H1 (cell line): ENCODE data around the gene PDZD2. TPM values are rescaled to one million over a fixed set of nuclear protein-coding genes. Genes with fewer than 3 reads are reported as not detected.

Source experiments
- CTCF ChIA-PET: fragments of 300-600 bp; sonication (Branson Sonifier 250); formaldehyde crosslinking; loops from one replicate; lab custom pipeline; 2021; ENCODE audit not compliant: partially characterized antibody; lab: Charles Lee
- POLR2A ChIA-PET: fragments of 300-600 bp; sonication (Branson Sonifier 250); formaldehyde crosslinking; loops from one replicate; lab custom pipeline; 2021; ENCODE audit warnings: inconsistent platforms; ENCODE audit not compliant: partially characterized antibody; lab: Charles Lee
- DNase-seq, 2 experiments: peaks; one replicate each; pipeline versions ENCODE4 v3.0.0 to v3.0.0-alpha.2; 2010 to 2022; ENCODE audit warnings: low spot score in 2 of 2, low read depth in 1 of 2, mixed read lengths in 1 of 2
- FAIRE-seq: peaks from 2 replicates; lab custom pipeline; 2011; peaks lifted over from hg19 to GRCh38; lab: Jason Lieb, UNC
- H2AFZ ChIP-seq: 2 replicates; pipeline ENCODE4 v1.8.1; 2012; ENCODE audit warnings: low read length, inconsistent platforms
- H2AK5ac ChIP-seq: 2 replicates; pipeline ENCODE4 v1.6.1; 2013; ENCODE audit warnings: low read depth, low read length
- H2BK120ac ChIP-seq: replicated peaks from 2 replicates; pipeline ENCODE3; 2013; ENCODE audit warnings: low read depth, low read length, inconsistent platforms
- H2BK12ac ChIP-seq: 2 replicates; pipeline ENCODE4 v1.6.1; 2013; ENCODE audit warnings: low read depth, low read length
- H2BK15ac ChIP-seq: 2 replicates; pipeline ENCODE4 v1.6.1; 2013; ENCODE audit warnings: low read length
- H2BK20ac ChIP-seq: 2 replicates; pipeline ENCODE4 v1.6.1; 2013; ENCODE audit warnings: low read length
- H2BK5ac ChIP-seq: 2 replicates; pipeline ENCODE4 v1.6.1; 2013; ENCODE audit warnings: low read depth, low read length
- H3K14ac ChIP-seq: 2 replicates; pipeline ENCODE4 v1.6.1; 2013; ENCODE audit warnings: inconsistent platforms; ENCODE audit not compliant: insufficient read length
- H3K18ac ChIP-seq: 2 replicates; pipeline ENCODE4 v1.6.1; 2013; ENCODE audit warnings: low read length; ENCODE audit errors: extremely low read depth
- H3K23ac ChIP-seq: 2 replicates; pipeline ENCODE4 v1.6.1; 2013; ENCODE audit warnings: inconsistent platforms; ENCODE audit not compliant: insufficient read length
- H3K23me2 ChIP-seq: 2 replicates; pipeline ENCODE4 v1.6.1; 2013; ENCODE audit warnings: low read depth, low read length
- H3K27ac ChIP-seq: 2 replicates; pipeline ENCODE4 v1.6.1; 2011; ENCODE audit warnings: low read depth, low read length, inconsistent platforms
- H3K27me3 ChIP-seq, 4 experiments: replicated peaks in 1 of 4; 1 replicate in 1 of 4; 2 replicates in 3 of 4; pipeline versions ENCODE4 v1.6.1 to v1.8.1; 2011 to 2013; ENCODE audit warnings: low read length in 3 of 4, mild to moderate bottlenecking in 3 of 4, inconsistent platforms in 2 of 4, mixed read lengths in 2 of 4, moderate library complexity in 1 of 4; ENCODE audit not compliant: control insufficient read depth in 3 of 4, insufficient read depth in 3 of 4; ENCODE audit errors: extremely low read depth in 1 of 4
- H3K36me3 ChIP-seq, 4 experiments: 2 replicates each; pipeline versions ENCODE4 v1.6.1 to v1.8.1; 2011 to 2013; ENCODE audit warnings: mild to moderate bottlenecking in 4 of 4, low read length in 3 of 4, moderate library complexity in 2 of 4, control low read depth in 1 of 4, inconsistent platforms in 1 of 4; ENCODE audit not compliant: insufficient read depth in 4 of 4, control insufficient read depth in 2 of 4
- H3K4ac ChIP-seq: replicated peaks from 2 replicates; pipeline ENCODE3; 2013; ENCODE audit warnings: low read length, low read depth, mixed read lengths, inconsistent platforms; ENCODE audit not compliant: insufficient read length
- H3K4me1 ChIP-seq, 4 experiments: replicated peaks in 1 of 4; 1 replicate in 1 of 4; 2 replicates in 3 of 4; pipeline versions ENCODE4 v1.6.1 to v1.8.1; 2011 to 2013; ENCODE audit warnings: low read length in 3 of 4, inconsistent platforms in 2 of 4, mixed read lengths in 1 of 4; ENCODE audit not compliant: insufficient read depth in 4 of 4, control insufficient read depth in 3 of 4
- H3K4me2 ChIP-seq, 2 experiments: 2 replicates each; pipeline versions ENCODE4 v1.6.1 to v1.8.1; 2011 to 2013; ENCODE audit warnings: low read depth in 2 of 2, low read length in 2 of 2, control low read depth in 1 of 2, inconsistent platforms in 1 of 2, mild to moderate bottlenecking in 1 of 2; ENCODE audit not compliant: insufficient read depth in 1 of 2
- H3K4me3 ChIP-seq, 4 experiments: fragments of 200-600, 300-600 bp in 1 of 4; sonication (generic), shearing (Covaris generic), sonication (Bioruptor Twin) in 1 of 4; 2 replicates each; pipeline versions ENCODE4 v1.5.1 to v1.8.1; 2011 to 2016; ENCODE audit warnings: low read length in 4 of 4, low read depth in 3 of 4, control low read depth in 2 of 4, inconsistent platforms in 2 of 4, mild to moderate bottlenecking in 2 of 4, mixed read lengths in 1 of 4, moderate library complexity in 1 of 4; ENCODE audit not compliant: insufficient read depth in 2 of 4; ENCODE audit errors: extremely low read depth in 1 of 4
- H3K56ac ChIP-seq: replicated peaks from 2 replicates; pipeline ENCODE3; 2013; ENCODE audit warnings: low read depth, mild to moderate bottlenecking, mixed read lengths, low read length, inconsistent platforms; ENCODE audit not compliant: insufficient read length
- H3K79me1 ChIP-seq: 2 replicates; pipeline ENCODE4 v1.6.1; 2013; ENCODE audit warnings: low read depth, low read length, control low read depth
- H3K79me2 ChIP-seq, 2 experiments: 2 replicates each; pipeline versions ENCODE4 v1.6.1 to v1.8.1; 2012 to 2013; ENCODE audit warnings: low read length in 2 of 2, mild to moderate bottlenecking in 2 of 2, inconsistent platforms in 1 of 2; ENCODE audit not compliant: insufficient read depth in 2 of 2, control insufficient read depth in 1 of 2
- H3K9ac ChIP-seq, 4 experiments: replicated peaks in 1 of 4; 1 replicate in 1 of 4; 2 replicates in 3 of 4; pipeline versions ENCODE4 v1.6.1 to v1.8.1; 2011 to 2013; ENCODE audit warnings: low read depth in 3 of 4, low read length in 3 of 4, control low read depth in 2 of 4, mild to moderate bottlenecking in 2 of 4, moderate library complexity in 2 of 4, inconsistent platforms in 1 of 4; ENCODE audit errors: extremely low read depth in 1 of 4
- H3K9me3 ChIP-seq, 2 experiments: 2 replicates each; pipeline versions ENCODE4 v1.6.1 to v1.8.1; 2012 to 2013; ENCODE audit warnings: mild to moderate bottlenecking in 2 of 2, moderate library complexity in 2 of 2, control low read depth in 1 of 2, inconsistent platforms in 1 of 2, low read depth in 1 of 2, low read length in 1 of 2, mixed read lengths in 1 of 2; ENCODE audit not compliant: insufficient read depth in 2 of 2
- H4K20me1 ChIP-seq, 2 experiments: replicated peaks in 1 of 2; 2 replicates each; pipeline versions ENCODE3 to v1.8.1; 2011 to 2013; ENCODE audit warnings: inconsistent platforms in 2 of 2, low read length in 2 of 2, mild to moderate bottlenecking in 1 of 2; ENCODE audit not compliant: insufficient read depth in 2 of 2, control insufficient read depth in 1 of 2
- H4K5ac ChIP-seq: 2 replicates; pipeline ENCODE4 v1.6.1; 2013; ENCODE audit warnings: low read length, low read depth, mixed read lengths, inconsistent platforms; ENCODE audit not compliant: insufficient read length
- H4K8ac ChIP-seq: 2 replicates; pipeline ENCODE4 v1.8.0; 2013; ENCODE audit warnings: mild to moderate bottlenecking, moderate library complexity, low read length, inconsistent platforms; ENCODE audit not compliant: insufficient read depth; ENCODE audit errors: extremely low read depth
- H4K91ac ChIP-seq: replicated peaks from 2 replicates; pipeline ENCODE3; 2013; ENCODE audit warnings: low read length, mixed read lengths, inconsistent platforms; ENCODE audit not compliant: insufficient read length
- GTF2F1 ChIP-seq: IDR thresholded peaks from 2 replicates; pipeline ENCODE4 v1.6.1; 2012; ENCODE audit warnings: low read depth, low read length, improper control_type of control experiment, borderline replicate concordance
- HDAC2 ChIP-seq, 2 experiments: fragments of 300-600 bp in 1 of 2; sonication (generic) in 1 of 2; IDR thresholded peaks; 2 replicates each; pipeline ENCODE4 v1.6.1; 2011 to 2012; ENCODE audit warnings: low read depth in 2 of 2, low read length in 2 of 2, mild to moderate bottlenecking in 2 of 2, moderate library complexity in 2 of 2, borderline replicate concordance in 1 of 2, inconsistent platforms in 1 of 2
- SIRT6 ChIP-seq: IDR thresholded peaks from one replicate; pipeline ENCODE4 v1.7.1; 2012; ENCODE audit warnings: low read length, inconsistent platforms
- SIX5 ChIP-seq: IDR thresholded peaks from 2 replicates; pipeline ENCODE4 v1.6.1; 2011; ENCODE audit warnings: mild to moderate bottlenecking, low read depth, low read length
- ZNF274 ChIP-seq: IDR thresholded peaks from 2 replicates; pipeline ENCODE4 v1.7.0; 2012; ENCODE audit warnings: low read length, borderline replicate concordance; ENCODE audit errors: extremely low read depth
- WGBS, 2 experiments: shearing (Covaris generic) in 1 of 2; methylation state at CpG; one replicate each; pipeline versions ENCODE4 v1.1.6 to v1.1.7; 2013 to 2015; ENCODE audit warnings: low lambda C conversion rate in 2 of 2, mixed read lengths in 2 of 2, inconsistent platforms in 1 of 2, low coverage in 1 of 2, missing lambda C conversion rate in 1 of 2; ENCODE audit not compliant: insufficient replicate concordance in 2 of 2, insufficient coverage in 1 of 2, insufficient read length in 1 of 2; ENCODE audit errors: extremely low coverage in 1 of 2, missing lambda C conversion rate in 1 of 2; 5-methylcytosine and 5-hydroxymethylcytosine counted together
- polyA plus RNA-seq, 7 experiments: library from polyadenylated mRNA; depleted of rRNA in 3 of 7; stranded (reverse) in 5 of 7; unstranded in 2 of 7; fragments of >200 nt in 5 of 7; fragments of 200-250 nt in 2 of 7; gene quantifications; 1 replicate in 5 of 7; 2 replicates in 1 of 7; 4 replicates in 1 of 7; pipeline versions ENCODE4 v1.2.1 to v1.2.3, GENCODE V29; 2011 to 2013; ENCODE audit warnings: missing spikeins in 2 of 7, mixed read lengths in 2 of 7
- total RNA-seq: library from RNA; stranded (reverse); fragmentation: NEBNext Ultra II Directional; extraction: Animal tissue kit (Norgen Biotek cat#: 25700); gene quantifications from 2 replicates; pipeline ENCODE4 v1.2.1, GENCODE V29; 2021

PDZD2 gene
- total and polyA plus RNA-seq, 2 of the 8 experiments (the other 6 are each of a cell fraction or from before 2014, with no cell fraction given): 1.2 to 6.8 TPM

DNA sequence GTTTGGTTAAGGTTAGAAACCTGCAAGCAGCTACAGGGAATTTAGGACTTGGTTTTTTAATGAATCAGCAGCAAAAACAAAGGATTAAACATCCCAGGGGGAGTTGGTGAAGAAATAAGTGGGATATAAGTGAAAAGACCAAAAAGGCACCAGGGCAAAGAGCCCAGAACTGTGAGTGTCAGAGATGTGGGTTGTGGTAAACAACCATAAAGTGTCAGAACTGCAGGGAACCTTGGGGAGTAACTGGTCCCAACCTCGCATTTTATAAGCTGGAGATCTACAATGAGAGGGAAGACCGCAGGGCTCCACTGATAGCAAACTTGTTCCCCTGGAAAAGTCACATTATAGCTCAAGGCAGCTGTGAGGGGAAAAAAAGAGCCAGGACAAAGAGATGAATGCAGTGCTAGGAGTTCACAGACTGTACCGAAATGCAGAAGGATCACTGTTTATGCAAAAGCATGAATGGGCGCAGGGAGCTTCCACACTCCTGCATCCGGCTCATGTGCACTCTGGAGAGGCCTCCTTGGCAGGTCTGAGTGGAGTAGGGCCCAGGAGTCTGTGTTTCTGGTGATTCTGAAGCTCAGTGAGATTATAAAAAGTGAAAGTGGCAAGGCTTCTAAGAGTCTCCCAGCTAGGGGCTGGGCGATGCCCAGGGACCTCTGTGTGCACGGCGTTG, 378.9 kb downstream of the PDZD2 start:
- H2BK120ac ChIP-seq: no peak overlapping the region
- no peak overlapping the region; the same call in 1 of the 2 replicates for H2BK5ac ChIP-seq
- POLR2A ChIA-PET: interaction anchor here (0.6 to 1.6 kb wide), 2 partner anchors 12 to 503 kb away, joined by 3 to 4 read pairs; no protein-coding TSS in a partner anchor
- H3K14ac ChIP-seq: no peak overlapping the region
- no peaks in the 10 kb centered on the region for H3K23me2 ChIP-seq
- no peaks in the 10 kb centered on the region for H4K20me1 ChIP-seq
- no peak overlapping the region for H3K23ac ChIP-seq
- H3K27me3 ChIP-seq: no peaks in the 10 kb centered on the region
- no peak overlapping the region for H4K91ac ChIP-seq
- H2AK5ac ChIP-seq: 0 out of 2 replicates have a peak overlapping the region, but pooled peaks have one; percentile 57
- H3K56ac ChIP-seq: no peak overlapping the region
- H4K8ac ChIP-seq: no peak overlapping the region
- no peak overlapping the region; the same call in 1 of the 2 replicates for H3K18ac ChIP-seq
- FAIRE-seq (no peak), DNase-seq (no peak)
- no peak overlapping the region; the same call in 1 of the 2 replicates for H2BK20ac ChIP-seq
- no peak overlapping the region for H3K4me3 ChIP-seq
- H3K9ac ChIP-seq: 0 out of 7 replicates have a peak overlapping the region, but pooled peaks of 1 of the 4 experiments have one; percentile 11
- H2AFZ ChIP-seq: no peak overlapping the region
- no peak overlapping the region for H2BK15ac ChIP-seq
- no peak overlapping the region for H3K27ac ChIP-seq
- WGBS, 2 experiments: 87% methylated on average over 8 of the region's 8 CpGs; no CpG with 5 or more reads in 1 of the 2 experiments
- peak overlapping the region; percentile 81; the same call in 1 of the 2 replicates for H2BK12ac ChIP-seq
- H3K36me3 ChIP-seq: no peaks in the 10 kb centered on the region
- no peak overlapping the region for H4K5ac ChIP-seq
- no peaks in the 10 kb centered on the region for H3K9me3 ChIP-seq
- H3K79me1 ChIP-seq: no peaks in the 10 kb centered on the region
- no peak for TF ChIP-seq GTF2F1
- TF ChIP-seq ZNF274: no peak
- no peak for TF ChIP-seq SIRT6
- no peak for TF ChIP-seq HDAC2 (IDR thresholded peaks at IDR 0.05; ENCODE audit: borderline replicate concordance in 1 of 2, low read depth in 2 of 2, low read length in 2 of 2)
- TF ChIP-seq SIX5: no peak
- CTCF ChIA-PET: interaction anchor here (0.9 to 1.7 kb wide), 6 partner anchors 10 to 86 kb away, joined by 3 to 10 read pairs (median 4); no protein-coding TSS in a partner anchor
- no peaks in the 10 kb centered on the region for H3K79me2 ChIP-seq
- H3K4ac ChIP-seq: no peak overlapping the region
- peak overlapping the region in 1 of 2 experiments; percentile 39; a peak in 1 of 4 replicates for H3K4me2 ChIP-seq
- peaks cover 7 to 31% (median 22%) of the 10 kb centered on the region in 4 experiments for H3K4me1 ChIP-seq
